H1 (cell line): Measurements from ENCODE around the gene RFK. TPM values are rescaled to one million over a fixed set of nuclear protein-coding genes. Genes with fewer than 3 reads are reported as not detected.

Experiments
- MAX ChIP-seq: IDR thresholded peaks from 2 replicates; pipeline ENCODE4 v1.6.1; 2012; ENCODE audit warnings: inconsistent platforms
- POLR2A ChIP-seq, 2 experiments: IDR thresholded peaks; 1 replicate in 1 of 2; 2 replicates in 1 of 2; pipeline ENCODE4 v1.6.1; 2011; ENCODE audit warnings: low read depth in 2 of 2, low read length in 2 of 2, mild to moderate bottlenecking in 2 of 2; ENCODE audit errors: control extremely low read depth in 1 of 2
- TEAD4 ChIP-seq: IDR thresholded peaks from 2 replicates; pipeline ENCODE4 v1.6.1; 2012; ENCODE audit warnings: low read depth, low read length, inconsistent platforms, mixed read lengths
- USF2 ChIP-seq: IDR thresholded peaks from 2 replicates; pipeline ENCODE4 v1.6.1; 2011; ENCODE audit warnings: low read length, improper control_type of control experiment
- polyA plus RNA-seq, 7 experiments: library from polyadenylated mRNA; depleted of rRNA in 3 of 7; stranded (reverse) in 5 of 7; unstranded in 2 of 7; fragments of >200 nt in 5 of 7; fragments of 200-250 nt in 2 of 7; gene quantifications; 1 replicate in 5 of 7; 2 replicates in 1 of 7; 4 replicates in 1 of 7; pipeline versions ENCODE4 v1.2.1 to v1.2.3, GENCODE V29; 2011 to 2013; ENCODE audit warnings: missing spikeins in 2 of 7, mixed read lengths in 2 of 7
- total RNA-seq: library from RNA; stranded (reverse); fragmentation: NEBNext Ultra II Directional; extraction: Animal tissue kit (Norgen Biotek cat#: 25700); gene quantifications from 2 replicates; pipeline ENCODE4 v1.2.1, GENCODE V29; 2021

Gene RFK
- total and polyA plus RNA-seq, 2 of the 8 experiments (the other 6 are each of a cell fraction or from before 2014, with no cell fraction given) = 4.3 to 10.6 TPM

- TF ChIP-seq USF2 (no peak), MAX (no peak), POLR2A (IDR thresholded peaks at IDR 0.05; ENCODE audit: control extremely low read depth in 1 of 2, low read depth in 2 of 2, low read length in 2 of 2) (no peak), TEAD4 (no peak)
- TF ChIP-seq, all 59 proteins: peak for 0
Measured at GRCh38 chr9:76433406-76433805, 39.2 kb upstream of the RFK start (continued).
